HG03045 (cell line): ENCODE data around the gene AIF1L.
"Not testable (repeated sequence)": the region's sequence is repeated elsewhere in the genome, so short reads cannot be mapped to it uniquely, and the experiment has no call there.

ENCODE experiments used
- ATAC-seq: cut with Tn5 transposase; IDR thresholded peaks from one replicate; pipeline ENCODE4 v1.9.1; 2021; ENCODE audit warnings: mild to moderate bottlenecking, moderate library complexity; ENCODE audit not compliant: unreplicated experiment

The AIF1L gene

DNA sequence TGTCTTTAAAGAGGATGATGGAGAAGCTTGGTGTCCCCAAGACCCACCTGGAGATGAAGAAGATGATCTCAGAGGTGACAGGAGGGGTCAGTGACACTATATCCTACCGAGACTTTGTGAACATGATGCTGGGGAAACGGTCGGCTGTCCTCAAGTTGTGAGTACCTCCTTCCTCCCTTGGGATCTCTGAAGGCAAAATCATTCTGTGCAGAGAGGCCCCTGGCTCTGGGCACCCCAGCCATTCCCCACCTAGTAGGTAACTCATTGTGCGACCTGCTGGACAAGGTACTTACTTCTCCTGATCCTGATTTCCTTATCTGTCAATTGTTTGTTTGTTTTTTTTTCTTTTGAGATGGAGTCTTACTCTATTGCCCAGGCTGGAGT lies 21.4 kb downstream of the AIF1L start:
- ATAC-seq, result no peak

- no peak for ATAC-seq
These were observed 23.3 kb downstream of the AIF1L start for GRCh38 chr9:131119600-131119999.

- no peak for ATAC-seq
These were observed 24.4 kb downstream of the AIF1L start for GRCh38 chr9:131120620-131121228.

DNA sequence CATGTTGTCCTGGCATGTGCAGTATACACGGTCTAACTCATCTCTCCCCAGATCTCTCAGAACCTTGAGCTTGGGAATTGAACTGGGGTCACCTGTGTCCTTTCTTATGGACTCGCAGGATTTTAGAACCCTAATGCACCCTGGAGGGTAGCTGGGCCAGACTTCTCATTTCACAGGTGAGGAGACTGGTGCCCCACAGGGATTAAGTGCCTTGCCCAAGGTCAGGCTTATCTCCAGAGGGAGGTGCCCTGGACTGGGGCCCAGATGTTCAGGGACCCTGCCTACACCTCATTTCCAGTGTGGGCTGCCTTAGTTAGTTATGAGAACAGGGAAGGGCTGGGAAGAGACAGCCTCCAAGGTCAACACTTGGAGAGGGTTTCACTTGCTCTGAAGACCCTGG lies 25.0 kb downstream of the AIF1L start:
- ATAC-seq, result no peak

DNA sequence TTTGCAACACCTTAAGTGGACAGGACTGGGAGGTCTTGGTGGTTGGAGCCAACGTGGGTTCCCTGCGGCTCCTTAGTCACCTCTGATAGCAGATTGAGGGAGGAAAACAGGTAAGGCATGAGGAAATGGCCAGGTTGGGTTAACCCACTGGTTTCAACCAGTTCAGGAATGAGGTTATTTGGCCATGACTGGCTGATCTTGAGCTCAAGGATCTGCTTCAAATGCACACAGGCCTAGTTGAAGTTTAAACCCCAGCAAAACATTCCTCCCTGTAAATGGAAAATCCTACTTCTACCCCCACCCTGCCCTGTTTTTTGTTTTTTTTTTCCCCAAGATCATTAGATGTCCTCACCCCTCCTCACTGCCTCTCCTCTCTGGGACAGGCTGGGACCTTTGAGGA lies 25.8 kb downstream of the AIF1L start:
- ATAC-seq, result no peak

DNA sequence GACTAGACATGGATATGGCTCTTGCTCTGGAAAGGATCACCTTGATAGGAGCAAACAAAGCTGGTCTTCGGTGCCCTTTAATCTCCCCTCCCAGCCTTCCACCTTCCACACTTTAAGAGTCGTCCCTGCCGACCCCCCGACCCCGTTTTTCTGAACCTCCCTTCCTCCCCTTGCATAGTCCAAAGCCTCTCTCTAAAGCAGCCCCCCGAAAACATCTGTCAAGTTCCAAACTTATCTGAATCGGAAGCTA lies 28.6 kb downstream of the AIF1L start:
- ATAC-seq, result no peak

DNA sequence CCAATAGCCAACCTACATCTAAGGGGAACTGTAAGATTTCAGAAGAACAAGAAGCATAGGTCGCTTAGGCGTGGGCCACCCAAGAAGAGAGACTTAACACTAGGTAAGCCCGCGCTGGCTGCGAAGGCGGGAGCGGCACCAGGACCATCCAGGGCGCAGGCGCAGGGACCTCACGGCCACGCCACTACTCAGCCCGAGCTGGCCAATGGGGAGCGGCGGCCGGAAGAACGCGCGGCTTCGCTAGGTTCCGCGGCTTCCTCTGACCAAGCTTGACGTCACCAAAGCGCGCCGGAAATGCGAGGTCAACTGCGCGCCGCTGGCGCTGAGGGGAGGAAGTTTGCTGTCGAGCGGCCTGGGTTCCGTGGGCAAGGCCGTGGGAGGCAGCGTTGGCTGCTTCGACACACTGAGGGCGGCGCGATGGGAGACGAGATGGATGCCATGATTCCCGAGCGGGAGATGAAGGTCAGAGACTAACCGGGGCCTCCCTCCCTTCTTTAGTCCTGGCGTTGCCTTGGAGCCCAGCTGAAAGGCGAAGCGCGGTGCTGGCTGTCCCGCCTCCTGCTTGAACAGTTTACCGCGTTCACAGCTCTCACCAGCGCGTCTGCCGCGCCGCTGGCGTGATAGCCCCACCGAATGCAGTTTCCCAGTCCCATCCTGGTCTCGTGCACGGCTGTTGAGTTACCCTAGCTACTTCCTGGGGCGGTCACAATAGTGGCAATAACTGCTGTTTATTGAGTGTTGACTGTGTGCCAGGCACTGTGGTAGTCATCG lies 29.1 kb downstream of the AIF1L start, which contains the start of gene NUP214:
Gene NUP214 (plus strand): TSS at position 299 of the 771 bp plus-strand sequence. CDS start 119 bp downstream, at position 418.
- ATAC-seq, result peak; percentile 95

- no peak for ATAC-seq
These were observed 29.7 kb downstream of the AIF1L start for GRCh38 chr9:131126059-131126426.

GRCh38 chr9:131129183-131129582 lies 32.9 kb downstream of the AIF1L start:
- no peak for ATAC-seq

DNA sequence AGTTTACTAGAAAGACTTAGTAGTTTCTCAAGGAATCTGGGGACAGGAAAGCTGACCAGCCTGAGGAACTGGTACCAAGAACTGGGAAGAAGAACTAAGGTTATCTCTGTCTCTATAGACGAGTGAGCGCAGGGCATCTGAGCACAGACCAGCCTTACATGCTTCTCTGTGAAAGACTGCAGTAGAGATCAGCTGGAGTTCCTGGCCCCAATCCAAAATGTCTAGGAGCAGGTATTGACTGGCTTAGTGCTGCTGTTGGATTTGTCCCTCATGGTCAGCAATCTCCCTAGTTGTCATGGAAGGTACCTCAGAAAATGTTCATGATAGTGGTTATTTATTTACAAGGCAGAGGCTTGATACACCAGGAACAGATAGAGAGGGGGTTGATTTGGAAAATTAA lies 42.3 kb downstream of the AIF1L start:
- ATAC-seq, result no peak

DNA sequence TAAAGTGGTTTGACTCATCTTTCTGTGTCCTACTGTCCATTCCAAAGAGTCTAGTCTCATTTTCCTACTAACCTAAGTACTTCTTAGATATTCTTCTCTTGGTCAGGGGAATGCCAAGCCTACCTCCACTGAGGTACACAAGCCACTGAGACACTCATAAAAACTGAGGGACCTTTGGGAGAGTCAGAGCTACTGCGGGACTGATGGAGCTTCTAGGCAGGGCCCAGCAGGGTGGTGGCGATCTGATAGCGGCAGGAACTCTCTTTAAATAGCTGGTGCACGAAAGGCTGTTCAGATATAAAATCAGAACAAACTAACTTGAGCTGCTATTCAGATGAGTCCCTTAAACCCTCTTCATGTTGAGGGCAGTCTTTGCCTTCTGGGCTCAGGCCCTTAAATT lies 43.8 kb downstream of the AIF1L start:
- no peak for ATAC-seq

DNA sequence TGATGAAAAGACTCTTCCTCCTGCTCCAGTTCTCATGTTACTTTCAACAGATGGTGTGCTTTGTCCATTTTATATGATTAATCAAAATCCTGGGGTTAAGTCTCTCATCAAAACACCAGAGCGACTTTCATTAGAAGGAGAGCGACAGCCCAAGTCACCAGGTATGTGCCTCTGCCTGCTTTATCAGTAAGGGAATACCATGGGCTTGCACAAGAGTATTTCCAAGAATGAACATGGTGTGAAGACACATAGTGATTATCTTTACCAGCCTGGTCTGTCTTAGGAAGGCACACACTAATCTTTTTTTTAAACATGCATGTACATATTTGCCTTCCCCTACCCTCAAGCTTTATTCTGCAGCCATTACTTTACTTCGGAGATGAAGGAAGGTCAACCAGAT lies 44.2 kb downstream of the AIF1L start:
- no peak for ATAC-seq

DNA sequence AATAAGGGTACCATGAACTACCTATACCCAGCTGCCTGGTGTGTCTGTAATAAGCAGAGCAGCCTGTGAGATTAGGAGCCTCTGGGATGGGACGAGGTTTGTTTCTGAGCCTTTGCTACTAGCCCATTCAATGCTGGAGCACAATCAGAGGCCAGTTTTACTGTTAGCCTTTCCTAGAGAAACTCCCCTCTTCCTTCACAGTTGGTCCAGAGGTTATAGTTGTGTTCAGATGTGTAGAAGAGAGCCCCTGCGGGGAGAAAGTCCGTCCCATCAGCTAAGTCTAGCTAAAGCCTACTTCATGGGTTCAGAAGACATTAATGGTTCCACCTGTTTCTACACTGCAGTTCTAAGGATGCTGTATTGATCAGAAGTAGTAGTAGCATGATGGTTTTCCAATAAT lies 45.8 kb downstream of the AIF1L start:
- ATAC-seq, result no peak

DNA sequence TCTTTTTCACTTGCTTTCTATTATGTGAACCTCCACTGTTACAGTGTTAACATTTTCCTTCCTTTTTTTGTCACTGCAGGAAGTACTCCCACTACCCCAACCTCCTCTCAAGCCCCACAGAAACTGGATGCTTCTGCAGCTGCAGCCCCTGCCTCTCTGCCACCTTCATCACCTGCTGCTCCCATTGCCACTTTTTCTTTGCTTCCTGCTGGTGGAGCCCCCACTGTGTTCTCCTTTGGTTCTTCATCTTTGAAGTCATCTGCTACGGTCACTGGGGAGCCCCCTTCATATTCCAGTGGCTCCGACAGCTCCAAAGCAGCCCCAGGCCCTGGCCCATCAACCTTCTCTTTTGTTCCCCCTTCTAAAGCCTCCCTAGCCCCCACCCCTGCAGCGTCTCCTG lies 47.9 kb downstream of the AIF1L start:
- no peak for ATAC-seq

DNA sequence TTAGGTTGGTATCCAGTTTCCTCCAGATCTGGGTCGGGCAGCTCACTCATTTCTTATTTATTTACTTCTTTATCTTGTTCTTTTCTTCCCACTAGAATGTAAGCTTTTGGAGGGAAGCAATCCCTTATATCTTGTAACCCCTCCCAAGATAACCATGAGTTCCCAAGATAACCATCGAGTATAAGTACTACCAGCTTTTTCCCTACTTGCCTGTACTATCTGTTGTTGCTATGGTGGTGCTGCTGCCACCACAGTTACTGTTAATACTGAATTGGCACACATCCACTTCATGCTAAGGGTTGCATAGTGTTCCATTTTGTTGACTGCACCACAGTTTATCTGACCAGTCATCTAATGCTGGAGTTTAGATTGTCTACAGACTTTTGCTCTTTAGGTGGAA lies 48.9 kb downstream of the AIF1L start:
- no peak for ATAC-seq

GRCh38 chr9:131146186-131146585 lies 49.9 kb downstream of the AIF1L start:
- ATAC-seq, result no peak

DNA sequence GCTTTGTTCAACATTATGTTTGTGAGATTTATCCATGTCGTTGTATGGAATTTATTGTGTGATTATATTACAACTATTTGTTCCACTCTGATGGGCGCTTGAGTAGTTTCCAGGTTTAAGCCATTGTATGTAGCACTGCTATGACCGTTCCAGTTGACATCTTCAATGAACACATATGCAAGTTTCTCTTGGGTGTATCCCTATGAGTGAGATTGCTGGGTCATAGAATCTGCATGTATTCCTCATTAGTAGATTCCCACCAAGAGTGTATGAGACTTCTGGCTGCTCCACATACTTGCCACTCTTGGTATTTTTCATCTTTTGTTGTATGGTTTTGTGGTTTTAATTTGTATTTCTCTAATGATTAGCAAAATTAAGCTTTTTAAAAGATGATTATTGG lies 51.9 kb downstream of the AIF1L start:
- no peak for ATAC-seq

DNA sequence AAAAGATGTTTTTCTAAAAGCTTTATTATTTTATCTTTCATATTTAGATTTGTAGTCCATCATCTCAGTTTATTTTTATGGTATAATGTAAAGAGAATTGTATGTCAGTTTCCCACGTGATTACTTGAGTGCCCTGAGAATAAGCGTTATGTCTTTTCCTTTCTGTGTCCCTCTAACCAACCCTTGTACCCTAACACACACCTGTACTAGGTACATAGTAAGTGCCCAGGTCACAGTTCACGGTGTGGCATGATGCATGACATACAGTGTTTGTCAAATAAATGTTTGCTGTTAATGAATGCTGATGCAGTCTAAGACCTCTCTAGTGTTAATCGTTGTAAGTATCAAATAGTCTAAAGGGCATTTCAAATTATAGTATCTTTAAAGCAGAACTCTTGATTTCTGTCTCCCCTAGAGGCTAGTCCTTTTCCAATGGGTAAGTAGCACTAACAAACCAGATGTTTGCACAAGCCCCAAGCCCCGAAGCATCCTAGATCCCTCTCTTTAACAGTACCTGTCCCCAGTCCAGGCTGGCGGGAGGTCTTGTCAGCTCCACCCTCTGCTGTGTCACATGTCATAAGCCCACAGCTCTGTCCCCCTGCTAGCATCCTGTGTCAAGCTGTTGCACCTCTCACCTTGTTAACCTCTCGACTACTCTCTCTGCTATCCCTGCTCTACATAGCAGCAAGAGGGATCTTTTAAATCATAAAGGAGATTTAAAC lies 52.8 kb downstream of the AIF1L start:
- ATAC-seq, result no peak

DNA sequence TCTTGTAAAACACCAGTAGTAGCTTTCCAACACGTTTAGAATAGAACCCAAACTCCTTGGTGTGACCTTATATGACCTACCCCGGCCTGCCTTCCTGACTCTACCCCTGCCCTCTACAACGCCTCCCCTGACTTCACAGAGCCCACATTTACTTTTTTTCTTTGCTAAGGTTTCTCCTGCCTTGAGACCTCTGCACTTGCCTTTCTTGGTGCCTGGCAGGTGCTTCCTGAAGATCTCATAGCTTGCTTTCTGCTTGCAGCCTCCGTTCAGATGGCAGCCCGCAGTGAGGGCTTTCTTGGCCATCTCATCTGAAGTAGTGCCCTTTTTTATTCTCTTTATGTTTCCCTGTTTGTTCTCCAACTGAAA lies 53.3 kb downstream of the AIF1L start:
- no peak for ATAC-seq

- ATAC-seq, result no peak
These were observed 57.3 kb downstream of the AIF1L start for GRCh38 chr9:131153595-131153994.

DNA sequence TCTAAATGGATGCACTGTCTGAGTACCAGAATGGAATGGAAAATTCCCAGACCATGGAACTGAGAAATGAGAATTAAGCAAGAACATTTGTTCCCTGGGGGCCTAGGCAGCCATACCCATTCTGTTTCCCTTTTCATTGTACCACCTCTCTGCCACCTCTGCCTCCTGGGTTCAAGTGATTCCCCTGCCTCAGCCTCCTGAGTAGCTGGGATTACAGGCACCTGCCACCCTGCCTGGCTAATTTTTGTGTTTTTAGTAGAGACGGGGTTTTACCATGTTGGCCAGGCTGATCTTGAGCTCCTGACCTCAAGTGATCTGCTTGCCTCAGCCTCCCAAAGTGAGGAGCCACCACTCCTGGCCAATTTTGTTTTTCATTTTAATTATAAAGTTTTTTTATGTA lies 62.3 kb downstream of the AIF1L start:
- not testable (repeated sequence) for ATAC-seq

DNA sequence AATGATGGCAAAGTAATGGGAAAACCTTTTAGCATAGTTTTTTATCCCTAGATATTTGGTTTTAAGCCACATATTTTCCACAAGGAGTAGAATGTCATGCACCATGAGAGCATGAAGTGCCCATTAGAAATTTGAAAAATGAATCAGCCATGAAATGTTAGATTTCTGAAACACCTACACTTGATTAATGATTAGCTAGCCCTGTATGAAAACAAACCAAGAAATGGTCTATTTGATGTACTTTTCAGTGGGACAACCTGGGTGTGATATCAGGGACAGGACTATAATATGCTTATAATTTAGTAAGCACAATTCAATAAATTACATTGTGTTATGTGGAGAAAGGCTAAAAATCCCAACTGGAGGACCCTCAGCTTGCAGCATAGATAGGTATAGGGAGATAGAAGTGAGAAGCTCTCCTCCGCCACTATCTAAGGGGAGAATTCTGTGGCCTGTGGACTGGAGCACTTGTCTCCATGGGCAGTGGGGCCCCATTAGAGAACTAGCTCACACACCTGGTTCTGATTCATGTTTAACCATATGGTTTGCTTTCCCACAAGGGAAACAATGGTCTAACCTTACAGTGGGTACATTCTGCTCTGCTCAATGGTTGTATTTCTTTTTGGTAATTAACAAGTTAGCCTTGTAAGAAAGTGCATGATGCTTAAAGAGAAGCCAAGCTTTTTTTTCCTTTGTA lies 64.2 kb downstream of the AIF1L start:
- no peak for ATAC-seq
